ENCODE results near the gene CD300LD.

The CD300LD gene

DNA sequence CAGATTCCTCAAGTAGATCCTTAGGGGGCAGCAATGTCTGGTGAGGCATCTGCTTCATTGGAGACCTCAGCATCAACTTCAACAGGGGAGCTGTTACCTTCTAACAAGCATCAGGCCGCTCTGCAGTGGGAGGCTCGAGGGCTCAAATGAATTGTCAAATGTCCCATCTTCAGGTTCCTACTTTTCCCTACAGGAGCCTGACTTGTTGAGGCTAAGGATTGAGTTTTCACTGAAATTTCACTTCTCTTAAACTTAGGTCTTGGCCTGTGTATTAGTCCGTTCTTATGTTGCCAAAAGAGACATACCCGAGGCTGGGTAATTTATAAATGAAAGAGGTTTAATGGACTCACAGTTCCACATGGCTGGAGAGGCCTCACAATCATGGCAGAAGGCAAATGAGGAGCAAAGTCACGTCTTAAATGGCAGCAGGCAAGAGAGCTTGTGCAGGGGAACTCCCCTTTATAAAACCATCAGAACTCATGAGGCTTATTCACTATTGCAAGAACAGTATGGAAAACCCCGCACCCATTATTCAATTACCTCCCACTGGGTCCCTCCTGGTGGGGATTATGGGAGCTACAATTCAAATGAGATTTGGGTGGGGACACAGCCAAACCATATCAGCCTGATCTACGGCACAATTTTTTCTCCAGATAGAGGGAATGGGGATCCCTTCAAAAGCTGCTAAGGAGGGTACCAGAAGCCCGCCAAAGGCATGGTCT is 5.1 kb upstream of the CD300LD start:
- TF ChIP-seq, protein P1, sequence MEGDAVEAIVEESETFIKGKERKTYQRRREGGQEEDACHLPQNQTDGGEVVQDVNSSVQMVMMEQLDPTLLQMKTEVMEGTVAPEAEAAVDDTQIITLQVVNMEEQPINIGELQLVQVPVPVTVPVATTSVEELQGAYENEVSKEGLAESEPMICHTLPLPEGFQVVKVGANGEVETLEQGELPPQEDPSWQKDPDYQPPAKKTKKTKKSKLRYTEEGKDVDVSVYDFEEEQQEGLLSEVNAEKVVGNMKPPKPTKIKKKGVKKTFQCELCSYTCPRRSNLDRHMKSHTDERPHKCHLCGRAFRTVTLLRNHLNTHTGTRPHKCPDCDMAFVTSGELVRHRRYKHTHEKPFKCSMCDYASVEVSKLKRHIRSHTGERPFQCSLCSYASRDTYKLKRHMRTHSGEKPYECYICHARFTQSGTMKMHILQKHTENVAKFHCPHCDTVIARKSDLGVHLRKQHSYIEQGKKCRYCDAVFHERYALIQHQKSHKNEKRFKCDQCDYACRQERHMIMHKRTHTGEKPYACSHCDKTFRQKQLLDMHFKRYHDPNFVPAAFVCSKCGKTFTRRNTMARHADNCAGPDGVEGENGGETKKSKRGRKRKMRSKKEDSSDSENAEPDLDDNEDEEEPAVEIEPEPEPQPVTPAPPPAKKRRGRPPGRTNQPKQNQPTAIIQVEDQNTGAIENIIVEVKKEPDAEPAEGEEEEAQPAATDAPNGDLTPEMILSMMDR (IDR thresholded peaks at IDR 0.05), result no peak

- TF ChIP-seq, protein P1 (IDR thresholded peaks at IDR 0.05), result no peak
These were observed 3.1 kb upstream of the CD300LD start for GRCh38 chr17:74595037-74595750.

GRCh38 chr17:74591503-74591902 is 580 bp downstream of the CD300LD start:
- TF ChIP-seq, protein P1 (IDR thresholded peaks at IDR 0.05), result no peak

DNA sequence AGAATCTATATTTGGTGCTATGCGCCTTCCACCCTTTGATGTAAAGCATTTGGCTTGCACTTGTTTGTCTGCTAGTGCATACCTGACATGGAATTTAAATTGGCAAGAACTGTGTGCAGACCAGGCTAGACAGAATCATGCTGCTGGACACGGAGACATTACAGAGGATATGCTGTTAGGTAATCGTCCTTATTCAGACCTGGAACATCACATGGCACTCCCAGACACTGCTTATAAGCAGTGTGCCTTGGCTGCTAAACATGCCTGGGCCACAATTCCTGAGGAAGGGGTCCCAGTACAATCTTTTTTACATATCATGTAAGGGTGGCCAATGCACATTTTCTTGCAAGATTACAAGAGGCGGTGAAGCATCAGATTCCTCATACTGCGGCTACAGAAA is 6.4 kb downstream of the CD300LD start:
- TF ChIP-seq, protein P1 (IDR thresholded peaks at IDR 0.05), result no peak

DNA sequence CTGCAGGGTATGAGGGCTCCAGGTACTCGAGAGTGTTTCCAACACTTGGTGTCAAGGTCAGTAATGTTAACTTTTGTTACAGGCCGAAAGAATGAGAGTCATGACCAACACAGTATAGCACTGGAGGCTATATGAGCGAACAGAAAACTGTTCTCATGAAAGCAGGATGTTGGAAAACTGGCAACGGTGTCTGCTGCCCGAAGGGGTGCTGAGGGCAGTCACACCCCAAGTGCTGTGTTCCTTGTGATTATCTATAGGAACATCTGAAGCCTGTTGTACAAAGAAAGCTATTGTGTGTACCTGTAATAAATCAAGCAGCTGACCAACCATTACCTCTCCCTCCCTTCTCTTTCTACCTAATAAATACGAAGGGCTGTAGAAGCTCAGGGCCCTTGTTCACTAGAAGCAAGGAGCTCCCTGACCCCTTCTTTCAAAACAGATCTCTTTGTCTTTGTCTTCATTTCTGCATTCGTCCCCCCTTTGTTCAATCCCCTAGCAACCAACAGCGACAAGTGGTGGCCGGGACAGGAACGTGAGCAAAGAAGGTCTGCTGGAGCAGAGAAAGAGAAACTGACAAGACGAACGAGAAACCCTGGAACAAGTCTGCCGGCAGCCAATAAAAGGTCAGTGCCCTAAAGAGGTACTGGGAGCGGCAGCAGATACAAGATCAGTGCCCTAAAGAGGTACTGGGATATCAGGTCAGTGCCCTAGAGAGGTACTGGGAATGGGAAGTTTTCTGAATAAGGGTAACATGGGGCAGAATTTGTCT is 7.6 kb downstream of the CD300LD start:
- TF ChIP-seq, protein P1 (IDR thresholded peaks at IDR 0.05), result no peak

DNA sequence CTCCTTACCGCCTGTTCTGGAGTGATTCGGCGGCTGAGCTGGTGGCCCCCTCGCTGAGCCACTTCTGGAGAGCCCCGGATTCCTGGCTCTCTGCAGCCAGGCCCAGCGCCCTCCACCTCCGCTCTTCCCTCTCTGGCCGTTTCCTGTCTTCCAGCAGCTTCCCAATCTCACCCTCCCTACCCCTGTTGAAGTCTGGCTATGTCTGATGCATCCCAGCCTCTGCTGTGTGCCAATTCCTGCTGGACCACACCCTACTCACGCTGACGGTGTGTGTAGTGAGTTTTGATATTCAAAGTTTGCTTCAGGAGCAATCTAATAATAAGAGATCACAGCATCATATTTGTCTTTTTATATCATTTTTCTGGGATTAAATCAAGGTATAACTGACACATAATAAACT is 9.4 kb downstream of the CD300LD start:
- TF ChIP-seq, protein P1 (IDR thresholded peaks at IDR 0.05), result no peak

GRCh38 chr17:74579900-74580299 is 12.2 kb downstream of the CD300LD start:
- TF ChIP-seq, protein P1 (IDR thresholded peaks at IDR 0.05), result no peak
